NCI-H1930 (cell line): Measurements from ENCODE around the gene MMD.
"Not testable (repeated sequence)": the region's sequence is repeated elsewhere in the genome, so short reads cannot be mapped to it uniquely, and the experiment has no call there.

ENCODE experiments used
- DNase-seq, 2 experiments: peaks; one replicate each; lab custom pipeline; 2025; lab: John Stamatoyannopoulos, UW

The MMD gene

GRCh38 chr17:55391764-55392467 lies 29.7 kb downstream of the MMD start:
- no peak for DNase-seq

GRCh38 chr17:55391244-55391757 lies 30.3 kb downstream of the MMD start:
- no peak for DNase-seq

GRCh38 chr17:55390364-55390977 lies 31.2 kb downstream of the MMD start:
- no peak for DNase-seq

GRCh38 chr17:55389715-55390114 lies 31.9 kb downstream of the MMD start:
- not testable (repeated sequence) for DNase-seq

- DNase-seq = no peak
Measured at GRCh38 chr17:55388842-55389241, 32.8 kb downstream of the MMD start.

GRCh38 chr17:55386796-55387332 lies 34.8 kb downstream of the MMD start:
- no peak for DNase-seq

- no peak for DNase-seq
Measured at GRCh38 chr17:55384643-55385232, 36.9 kb downstream of the MMD start.

- DNase-seq = no peak
Measured at GRCh38 chr17:55383771-55384642, 37.6 kb downstream of the MMD start.

- no peak for DNase-seq
Measured at GRCh38 chr17:55381017-55381770, 40.4 kb downstream of the MMD start.

- no peak for DNase-seq
Measured at GRCh38 chr17:55377671-55378275, 43.9 kb downstream of the MMD start.

GRCh38 chr17:55368706-55369105 lies 52.9 kb downstream of the MMD start:
- DNase-seq = no peak

GRCh38 chr17:55366020-55366481 lies 55.6 kb downstream of the MMD start:
- DNase-seq = peak in 1 of 2 experiments; percentile 25

- DNase-seq = no peak
Measured at GRCh38 chr17:55363033-55363432, 58.6 kb downstream of the MMD start.

- DNase-seq = no peak
Measured at GRCh38 chr17:55360971-55361370, 60.7 kb downstream of the MMD start.

- peak; percentile 56 to 57 for DNase-seq
Measured at GRCh38 chr17:55356434-55357328, 65.0 kb downstream of the MMD start.

GRCh38 chr17:55354941-55355340 lies 66.7 kb downstream of the MMD start:
- no peak for DNase-seq

GRCh38 chr17:55354010-55354409 lies 67.6 kb downstream of the MMD start:
- no peak for DNase-seq

- DNase-seq = no peak
Measured at GRCh38 chr17:55351226-55351625, 70.4 kb downstream of the MMD start.

GRCh38 chr17:55350825-55351205 lies 70.8 kb downstream of the MMD start:
- DNase-seq = no peak
